H1 (cell line): ENCODE measurements around the gene SMIM41. TPM values are rescaled to one million over a fixed set of nuclear protein-coding genes. Genes with fewer than 3 reads are reported as not detected.

ENCODE experiments used
- ASH2L ChIP-seq: fragments of 200-600, 300-600 bp; sonication (generic); IDR thresholded peaks from one replicate; pipeline ENCODE4 v1.7.1; 2017; ENCODE audit warnings: low read length
- CHD7 ChIP-seq: fragments of 300-600 bp; sonication (generic); IDR thresholded peaks from 2 replicates; pipeline ENCODE4 v1.7.1; 2012; ENCODE audit warnings: low read length, moderate library complexity, mild to moderate bottlenecking, inconsistent platforms; ENCODE audit not compliant: insufficient replicate concordance
- CTBP2 ChIP-seq: IDR thresholded peaks from 2 replicates; pipeline ENCODE4 v1.7.0; 2011; ENCODE audit warnings: borderline replicate concordance, mild to moderate bottlenecking, moderate library complexity, mixed read lengths, low read length; ENCODE audit not compliant: insufficient read depth, insufficient read length
- POLR2AphosphoS5 ChIP-seq: IDR thresholded peaks from 2 replicates; pipeline ENCODE4 v1.6.1; 2011; ENCODE audit warnings: low read depth, low read length
- RNF2 ChIP-seq: fragments of 200-900, 300-1000 bp; sonication (generic); IDR thresholded peaks from 2 replicates; pipeline ENCODE4 v1.7.1; 2016; ENCODE audit warnings: borderline replicate concordance, low read depth, mild to moderate bottlenecking, antibody characterized with exemption, low read length; ENCODE audit not compliant: poor library complexity, severe bottlenecking; ENCODE audit errors: missing control alignments
- polyA plus RNA-seq, 7 experiments: library from polyadenylated mRNA; depleted of rRNA in 3 of 7; stranded (reverse) in 5 of 7; unstranded in 2 of 7; fragments of >200 nt in 5 of 7; fragments of 200-250 nt in 2 of 7; gene quantifications; 1 replicate in 5 of 7; 2 replicates in 1 of 7; 4 replicates in 1 of 7; pipeline versions ENCODE4 v1.2.1 to v1.2.3, GENCODE V29; 2011 to 2013; ENCODE audit warnings: missing spikeins in 2 of 7, mixed read lengths in 2 of 7
- total RNA-seq: library from RNA; stranded (reverse); fragmentation: NEBNext Ultra II Directional; extraction: Animal tissue kit (Norgen Biotek cat#: 25700); gene quantifications from 2 replicates; pipeline ENCODE4 v1.2.1, GENCODE V29; 2021

Gene SMIM41
- total and polyA plus RNA-seq, 2 of the 8 experiments (the other 6 are each of a cell fraction or from before 2014, with no cell fraction given), result 0.28 to 0.98 TPM

- TF ChIP-seq CHD7 (no peak), RNF2 (no peak), ASH2L (no peak), POLR2AphosphoS5 (no peak), CTBP2 (no peak)
These were observed 4.4 kb upstream of the SMIM41 start (continued) for GRCh38 chr12:52074971-52075724.
